Mesothelial cell of epicardium (in vitro differentiated cells): ENCODE measurements around the gene SRCIN1. TPM values are rescaled to one million over a fixed set of nuclear protein-coding genes. Genes with fewer than 3 reads are reported as not detected.

Experiments used
- DNase-seq, 2 experiments: peaks; one replicate each; pipeline ENCODE4 v3.0.0; 2021; ENCODE audit warnings: low spot score in 2 of 2; ENCODE audit not compliant: unreplicated experiment in 2 of 2
- H3K27ac Mint-ChIP-seq: 2 replicates; pipeline ENCODE4 v1.8.0; 2021; ENCODE audit warnings: mixed read lengths
- H3K27me3 Mint-ChIP-seq: 2 replicates; pipeline ENCODE4 v1.8.0; 2021; ENCODE audit warnings: low read depth, mixed read lengths
- H3K36me3 Mint-ChIP-seq: 2 replicates; pipeline ENCODE4 v1.8.0; 2021; ENCODE audit warnings: mixed read lengths
- H3K4me1 Mint-ChIP-seq: 2 replicates; pipeline ENCODE4 v1.8.0; 2021; ENCODE audit warnings: mixed read lengths
- H3K4me3 Mint-ChIP-seq: 2 replicates; pipeline ENCODE4 v1.8.0; 2021; ENCODE audit warnings: mild to moderate bottlenecking, moderate library complexity, mixed read lengths
- H3K9me3 Mint-ChIP-seq: 2 replicates; pipeline ENCODE4 v1.8.0; 2021; ENCODE audit warnings: mixed read lengths
- CTCF ChIP-seq: fragments of 200-600 bp; sonication (generic); IDR thresholded peaks from one replicate; pipeline ENCODE4 v1.5.0; 2021; ENCODE audit warnings: antibody characterized with exemption; ENCODE audit not compliant: unreplicated experiment
- total RNA-seq: library from RNA; stranded (reverse); gene quantifications from 3 replicates; pipeline ENCODE4 v1.2.1, GENCODE V29; 2021

SRCIN1 gene
- total RNA-seq, 1 donor from 2014 or later, result 19.4 TPM

- H3K4me1 Mint-ChIP-seq, result peaks cover 56% of the 10 kb centered on the region
- H3K9me3 Mint-ChIP-seq, result no peaks in the 10 kb centered on the region
- DNase-seq, result no peak
- H3K27ac Mint-ChIP-seq, result no peak overlapping the region
- no peak for TF ChIP-seq CTCF
- peaks cover 47% of the 10 kb centered on the region for H3K27me3 Mint-ChIP-seq
- H3K4me3 Mint-ChIP-seq, result peak overlapping the region; percentile 59
- H3K36me3 Mint-ChIP-seq, result no peaks in the 10 kb centered on the region
These were observed 326 bp downstream of the SRCIN1 start for GRCh38 chr17:38605411-38605840.

GRCh38 chr17:38604479-38605403, 1.0 kb downstream of the SRCIN1 start:
- H3K27me3 Mint-ChIP-seq, result peaks cover 41% of the 10 kb centered on the region
- no peak for TF ChIP-seq CTCF
- H3K27ac Mint-ChIP-seq, result no peak overlapping the region
- peaks cover 56% of the 10 kb centered on the region for H3K4me1 Mint-ChIP-seq
- no peak for DNase-seq
- peak overlapping the region; percentile 59 for H3K4me3 Mint-ChIP-seq
- no peaks in the 10 kb centered on the region for H3K9me3 Mint-ChIP-seq
- no peaks in the 10 kb centered on the region for H3K36me3 Mint-ChIP-seq

DNA sequence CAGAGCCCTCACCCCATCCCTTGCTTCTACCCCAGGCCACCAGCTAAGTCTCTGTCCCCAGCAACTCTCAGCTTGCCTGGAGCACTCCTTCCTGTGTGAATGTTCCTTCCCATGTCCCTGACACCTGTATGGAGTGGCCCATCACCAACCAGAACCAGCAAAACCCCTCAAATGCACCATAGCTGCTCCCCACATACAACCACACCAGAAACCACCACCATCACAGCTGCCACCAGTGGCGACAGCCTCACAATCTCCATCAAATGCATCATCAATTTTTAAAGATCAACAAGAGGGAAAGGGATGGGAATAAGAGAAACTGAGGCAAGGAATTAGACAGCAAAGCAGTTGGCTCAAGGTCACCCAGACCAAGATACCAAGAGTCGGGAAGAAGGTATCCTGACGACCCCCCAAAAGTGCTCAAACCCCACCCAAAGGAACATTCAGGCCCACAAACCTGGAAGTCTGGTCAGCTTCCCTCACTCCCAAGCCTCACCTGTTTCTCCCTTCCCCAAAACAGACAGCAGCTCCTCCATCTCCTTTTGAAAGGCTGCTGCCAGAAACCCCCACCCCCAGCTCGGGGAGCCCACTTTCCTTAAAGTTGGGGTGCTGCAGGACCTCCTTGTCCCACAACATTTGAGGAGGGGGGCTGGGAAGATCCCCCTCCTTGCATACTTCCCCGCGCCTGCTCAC, 1.8 kb downstream of the SRCIN1 start:
- no peak for DNase-seq
- Mint-ChIP-seq H3K27ac (no peak overlapping the region), H3K9me3 (no peaks in the 10 kb centered on the region), H3K27me3 (peaks cover 33% of the 10 kb centered on the region), H3K36me3 (no peaks in the 10 kb centered on the region), H3K4me1 (peaks cover 54% of the 10 kb centered on the region), H3K4me3 (peak overlapping the region; percentile 5)
- TF ChIP-seq CTCF, result no peak

DNA sequence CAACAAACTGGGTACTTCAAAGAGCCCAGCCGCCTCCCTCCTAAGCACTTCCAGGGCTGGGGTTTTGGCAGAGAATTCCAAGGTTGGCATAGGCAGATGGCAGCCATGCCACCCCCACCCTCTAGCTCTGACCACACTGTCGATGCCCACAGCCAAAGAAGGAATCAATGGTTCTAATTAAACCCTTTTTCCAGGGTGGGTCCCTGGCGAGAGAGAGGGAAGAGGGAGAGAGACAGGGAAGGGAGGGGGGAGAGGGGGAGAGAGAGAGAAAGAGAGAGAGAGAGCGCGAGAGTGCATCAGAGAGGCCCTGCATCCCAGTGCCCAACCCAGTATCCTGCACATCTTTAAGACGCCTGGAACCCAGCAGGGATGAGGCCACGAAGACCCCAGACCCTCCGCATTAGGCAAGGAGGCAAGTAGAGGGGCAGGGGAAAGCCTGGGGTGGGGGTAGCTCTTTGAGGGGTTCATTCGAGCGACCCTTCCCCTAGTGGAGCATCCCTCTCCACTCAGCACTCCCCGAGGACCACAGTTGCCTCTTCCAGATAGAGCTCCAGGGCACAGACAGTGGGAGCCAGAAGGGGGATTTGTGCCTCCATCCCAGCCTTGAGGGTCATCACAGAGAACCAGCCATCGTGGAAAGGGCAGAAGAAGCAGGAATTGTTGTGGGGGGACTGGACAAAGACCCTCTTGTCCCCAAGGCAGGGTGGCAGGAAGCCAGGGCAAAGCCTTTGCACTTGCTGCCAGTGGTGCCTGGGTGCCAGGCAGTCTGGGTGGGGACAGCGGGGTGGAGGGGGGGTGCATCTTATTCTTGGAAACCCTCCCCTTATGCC, 2.6 kb downstream of the SRCIN1 start:
- TF ChIP-seq CTCF, result no peak
- no peaks in the 10 kb centered on the region for H3K36me3 Mint-ChIP-seq
- peak overlapping the region; percentile 39 for H3K4me3 Mint-ChIP-seq
- H3K27ac Mint-ChIP-seq, result peak overlapping the region; percentile 71
- H3K9me3 Mint-ChIP-seq, result no peaks in the 10 kb centered on the region
- no peak for DNase-seq
- peaks cover 54% of the 10 kb centered on the region for H3K4me1 Mint-ChIP-seq
- H3K27me3 Mint-ChIP-seq, result peaks cover 25% of the 10 kb centered on the region

DNA sequence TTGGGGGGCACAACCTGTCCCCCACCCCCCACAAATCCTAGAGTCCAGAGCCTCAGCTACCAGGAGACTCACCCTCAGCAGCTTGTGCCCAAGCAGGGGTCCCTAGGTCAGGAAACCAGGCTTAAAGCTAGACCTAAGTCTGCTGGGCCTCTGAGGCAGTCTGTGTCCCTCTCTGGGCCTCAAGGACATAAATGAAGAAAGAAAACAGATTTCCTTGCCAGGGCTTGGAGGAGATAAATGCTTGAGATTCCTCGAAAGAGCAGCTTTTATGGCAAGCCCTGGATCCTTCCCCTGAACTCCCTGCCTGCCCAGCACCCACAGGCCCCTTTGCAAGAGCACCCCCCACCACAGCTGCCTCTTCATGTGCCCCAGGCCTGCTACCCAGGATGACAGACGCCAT, 3.3 kb downstream of the SRCIN1 start:
- no peak for DNase-seq
- Mint-ChIP-seq H3K36me3 (no peaks in the 10 kb centered on the region), H3K4me1 (peaks cover 49% of the 10 kb centered on the region), H3K4me3 (peak overlapping the region; percentile 44), H3K27me3 (peaks cover 19% of the 10 kb centered on the region), H3K27ac (peak overlapping the region; percentile 86), H3K9me3 (no peaks in the 10 kb centered on the region)
- TF ChIP-seq CTCF, result no peak
